ENCODE measurements around the gene CLEC16A. TPM values are rescaled to one million over a fixed set of nuclear protein-coding genes. Genes with fewer than 3 reads are reported as not detected.

The CLEC16A gene
- total and polyA plus RNA-seq, 9 of the 15 experiments (the other 6 are each of a cell fraction or from before 2014, with no cell fraction given): 1.00 to 22.3 (median 10.0) TPM

GRCh38 chr16:11094075-11094856, 149.9 kb downstream of the CLEC16A start (continued):
- no peak for TF ChIP-seq ZNF778 (CRISPR knock-in tag; IDR thresholded peaks at IDR 0.05)
- TF ChIP-seq PRPF4 (IDR thresholded peaks at IDR 0.05; ENCODE audit: insufficient read depth, low read depth, low read length, poor library complexity, severe bottlenecking): no peak
- TF ChIP-seq DMBX1 (CRISPR knock-in tag; IDR thresholded peaks at IDR 0.05; ENCODE audit: borderline replicate concordance): peak; percentile 86; the same call in 1 of the 2 replicates
- TF ChIP-seq RNF2 (IDR thresholded peaks at IDR 0.05): peak; percentile 79; the same call in 1 of the 2 replicates
- peak; percentile 77 for TF ChIP-seq KLF6 (CRISPR knock-in tag; IDR thresholded peaks at IDR 0.05; ENCODE audit: borderline replicate concordance)
- TF ChIP-seq E2F6 (IDR thresholded peaks at IDR 0.05; ENCODE audit: borderline replicate concordance in 1 of 2, extremely low read depth in 1 of 2, insufficient read depth in 1 of 2, insufficient read length in 1 of 2, low read depth in 1 of 2, low read length in 1 of 2, poor library complexity in 1 of 2, severe bottlenecking in 1 of 2): peak in 1 of 2 experiments; percentile 21
- TF ChIP-seq ZBTB2 (IDR thresholded peaks at IDR 0.05): no peak
- TF ChIP-seq TARDBP (IDR thresholded peaks at IDR 0.05): no peak
- peak; percentile 82; the same call in 1 of the 2 replicates for TF ChIP-seq SMARCE1 (IDR thresholded peaks at IDR 0.05)
- TF ChIP-seq MAZ (CRISPR knock-in tag; conservative IDR thresholded peaks at IDR 0.05 in 1 of 2, IDR thresholded peaks at IDR 0.05 in 1 of 2): peak; percentile 59 to 68; a peak in 2 of 4 replicates
- TF ChIP-seq L3MBTL2 (IDR thresholded peaks at IDR 0.05): peak; percentile 74
- peak; percentile 76 for TF ChIP-seq POLR2AphosphoS5 (IDR thresholded peaks at IDR 0.05; ENCODE audit: control insufficient read depth, insufficient read depth, low read depth, low read length)
- TF ChIP-seq SREBF1 (IDR thresholded peaks at IDR 0.05; ENCODE audit: borderline replicate concordance, low read depth, low read length): no peak
- TF ChIP-seq RUNX1 (IDR thresholded peaks at IDR 0.05; ENCODE audit: low read depth): no peak
- no peak for TF ChIP-seq OTX1 (CRISPR knock-in tag; IDR thresholded peaks at IDR 0.05)
- peak; percentile 66 for TF ChIP-seq ATF7 (IDR thresholded peaks at IDR 0.05)
- no peak for TF ChIP-seq MXI1 (IDR thresholded peaks at IDR 0.05; ENCODE audit: low read depth, low read length)
- TF ChIP-seq TBL1XR1 (IDR thresholded peaks at IDR 0.05; ENCODE audit: low read length in 2 of 2): no peak
- TF ChIP-seq CBX5 (IDR thresholded peaks at IDR 0.05; ENCODE audit: borderline replicate concordance, low read depth): no peak
- peak; percentile 50 for TF ChIP-seq ZNF316 (IDR thresholded peaks at IDR 0.05)
- TF ChIP-seq MAFK (IDR thresholded peaks at IDR 0.05; ENCODE audit: low read length): peak; percentile 38; the same call in 1 of the 2 replicates
- TF ChIP-seq STAT5A (IDR thresholded peaks at IDR 0.05; ENCODE audit: borderline replicate concordance, low read length): 0 out of 2 replicates have a peak, but pooled peaks have one; percentile 10
- peak; percentile 41; the same call in 1 of the 2 replicates for TF ChIP-seq PHTF2 (CRISPR knock-in tag; IDR thresholded peaks at IDR 0.05)
- no peak for TF ChIP-seq HNRNPLL (IDR thresholded peaks at IDR 0.05; ENCODE audit: low read depth, low read length, poor library complexity, severe bottlenecking)
- peak in 1 of 2 experiments; percentile 32; a peak in 1 of 4 replicates for TF ChIP-seq SRF (CRISPR knock-in tag; IDR thresholded peaks at IDR 0.05)
- no peak for TF ChIP-seq RHOXF2B (CRISPR knock-in tag; conservative IDR thresholded peaks at IDR 0.05)

Data from K562 (cell line).